HTR-8/SVneo (cell line): ENCODE results near the gene CSRP1.
"Not testable (repeated sequence)": the region's sequence is repeated elsewhere in the genome, so short reads cannot be mapped to it uniquely, and the experiment has no call there.

Experiments
- DNase-seq: peaks from one replicate; pipeline ENCODE4 v3.0.0; 2011; ENCODE audit warnings: low spot score, mixed read lengths; ENCODE audit not compliant: insufficient read length
- FAIRE-seq: peaks from 2 replicates; lab custom pipeline; 2011; peaks lifted over from hg19 to GRCh38; lab: Jason Lieb, UNC

The CSRP1 gene

DNA sequence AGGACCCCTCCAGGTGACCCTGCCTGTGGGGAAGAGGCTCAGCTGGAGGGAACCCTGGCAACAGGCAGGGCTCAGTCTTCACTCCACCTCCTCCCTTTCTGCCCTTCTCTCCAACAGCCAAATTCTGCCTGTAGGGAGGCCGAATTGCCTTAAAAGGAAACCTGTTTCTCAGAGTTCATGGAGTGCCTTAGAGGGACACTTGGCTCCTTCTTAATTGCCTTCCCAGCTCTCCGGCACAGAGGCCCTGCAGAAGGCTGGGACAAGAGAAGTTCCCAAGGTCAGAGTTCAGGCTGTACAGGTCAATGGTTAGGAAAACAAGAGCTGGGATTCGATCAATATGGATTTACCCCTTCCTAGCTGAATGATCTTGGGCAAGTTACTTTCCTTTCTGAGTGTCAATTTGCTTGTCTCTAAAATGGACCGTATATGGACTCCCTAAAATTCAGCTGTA, 6.2 kb downstream of the CSRP1 start:
- DNase-seq (no peak), FAIRE-seq (no peak)

DNA sequence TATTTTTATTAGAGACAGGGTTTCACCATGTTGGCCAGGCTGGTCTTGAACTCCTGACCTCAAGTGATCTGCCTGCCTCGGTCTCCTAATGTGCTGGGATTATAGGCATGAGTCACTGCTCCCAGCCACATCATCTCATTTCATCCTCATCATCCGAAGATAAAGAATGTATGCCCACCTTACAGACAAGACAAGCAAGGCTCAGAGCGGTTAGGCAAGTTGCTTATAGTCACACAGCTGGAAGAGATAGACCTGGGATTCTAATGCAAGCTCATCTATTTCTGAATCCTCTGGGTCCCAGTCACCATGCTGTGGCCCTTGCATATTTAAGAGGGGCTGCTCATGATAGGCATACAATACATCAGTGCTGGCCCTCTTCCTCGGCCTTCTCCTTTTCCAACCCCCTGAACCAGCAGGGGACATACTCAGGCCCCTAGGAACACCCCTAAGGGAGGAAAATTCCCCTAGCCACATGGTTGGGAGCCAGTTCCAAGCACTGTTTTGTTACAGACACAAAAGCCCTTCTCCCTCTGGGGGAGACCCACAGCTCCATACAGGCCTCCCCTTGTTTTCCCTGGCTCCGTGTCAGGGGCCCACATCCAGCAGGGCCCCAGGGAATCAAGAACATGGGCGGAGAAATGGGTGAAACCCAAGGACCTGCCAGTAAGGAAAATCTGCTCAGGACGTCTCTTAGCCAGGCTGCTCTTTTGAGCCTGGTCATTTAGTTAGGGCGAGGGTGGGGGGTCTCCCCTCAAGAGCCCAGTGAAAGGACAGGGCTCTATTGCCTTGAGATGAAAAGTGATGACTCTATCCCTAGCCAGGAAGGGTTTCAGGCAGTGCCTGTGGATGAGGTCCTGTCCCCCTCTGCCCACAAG, 6.9 kb downstream of the CSRP1 start:
- FAIRE-seq (no peak), DNase-seq (no peak)

DNA sequence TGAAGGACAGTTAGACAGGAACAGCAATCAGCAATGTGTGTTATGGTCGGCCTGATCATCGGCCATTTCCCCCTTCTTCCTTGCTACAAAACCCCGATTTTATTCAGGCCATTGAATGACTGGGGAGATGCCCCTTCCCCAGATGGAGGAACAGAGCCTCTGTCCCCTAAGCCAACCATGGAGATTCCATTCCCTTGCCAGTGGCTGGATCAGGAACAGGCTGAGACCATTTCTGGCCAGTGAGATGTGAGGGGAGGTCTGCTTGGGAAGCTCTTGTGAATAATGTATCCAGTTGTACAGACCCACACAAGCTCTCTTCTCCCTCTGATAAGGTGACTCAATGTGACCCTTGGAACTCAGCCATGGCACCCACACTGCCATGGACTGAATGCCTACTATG, 7.7 kb downstream of the CSRP1 start:
- FAIRE-seq (no peak), DNase-seq (no peak)

DNA sequence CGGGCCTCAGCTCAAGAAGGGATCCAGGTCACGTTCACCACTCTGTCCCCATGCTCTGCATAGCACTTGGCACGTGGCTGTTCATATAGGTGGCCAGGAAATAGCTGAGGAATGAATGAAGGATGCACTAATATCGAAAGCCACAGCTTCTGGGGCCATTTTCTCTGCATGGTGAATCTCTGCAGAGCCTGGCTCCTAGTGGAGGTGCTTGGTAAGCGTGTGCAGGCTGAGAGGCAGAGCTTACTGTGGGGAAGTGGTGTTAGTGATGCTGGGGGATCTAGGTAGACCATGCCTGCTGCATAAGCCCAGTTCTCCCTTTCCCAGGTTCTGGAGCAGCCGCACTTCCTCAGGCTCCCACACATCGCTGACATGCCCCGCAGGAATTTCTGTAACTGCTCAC, 8.3 kb downstream of the CSRP1 start:
- FAIRE-seq (no peak), DNase-seq (no peak)

DNA sequence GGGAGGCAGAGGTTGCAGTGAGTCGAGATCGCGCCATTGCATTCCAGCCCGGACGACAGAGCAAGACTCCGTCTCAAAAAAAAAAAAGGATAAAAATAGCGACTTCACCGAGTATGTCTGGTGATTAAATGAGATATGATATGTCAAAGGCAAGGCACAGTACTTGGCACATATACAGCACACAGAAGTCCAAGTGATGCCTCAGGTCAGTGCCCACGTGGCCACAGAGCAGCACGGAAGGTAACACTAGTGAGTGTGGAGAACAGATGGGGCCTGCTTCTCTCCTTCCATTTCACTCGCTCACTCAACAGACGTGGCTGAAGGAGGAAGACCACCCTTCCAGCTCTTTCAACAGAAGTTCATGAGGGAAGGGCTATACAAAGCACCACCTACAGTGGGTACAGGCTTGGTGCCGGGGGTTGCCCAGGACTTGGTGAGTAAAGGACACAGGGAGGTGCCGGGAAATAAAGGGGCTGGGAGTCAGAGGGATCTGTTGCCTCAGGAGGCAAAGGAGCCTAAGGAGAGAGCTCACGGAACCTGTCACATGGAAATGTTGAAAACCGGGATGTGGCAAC, 8.9 kb downstream of the CSRP1 start:
- FAIRE-seq: no peak
- DNase-seq: no peak

DNA sequence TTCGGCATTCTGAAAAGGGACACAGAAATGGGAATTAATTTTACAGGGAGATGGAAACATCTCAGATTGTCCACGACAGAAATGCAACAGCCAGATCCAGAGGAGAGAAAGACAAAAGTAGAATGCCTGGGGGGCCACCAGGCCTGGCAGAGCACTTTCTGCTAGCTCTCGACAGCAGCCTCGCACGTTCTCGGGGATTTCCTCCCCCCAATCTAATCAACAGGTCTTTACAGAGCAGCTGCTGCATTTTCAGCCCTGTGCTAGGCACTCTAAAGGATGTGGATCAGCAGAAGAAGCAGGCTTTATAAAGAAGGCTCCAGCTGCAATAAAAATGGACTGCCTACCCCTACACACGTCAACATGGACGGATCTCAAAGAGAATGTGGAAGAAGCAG, 10.6 kb downstream of the CSRP1 start:
- FAIRE-seq (no peak), DNase-seq (no peak)

DNA sequence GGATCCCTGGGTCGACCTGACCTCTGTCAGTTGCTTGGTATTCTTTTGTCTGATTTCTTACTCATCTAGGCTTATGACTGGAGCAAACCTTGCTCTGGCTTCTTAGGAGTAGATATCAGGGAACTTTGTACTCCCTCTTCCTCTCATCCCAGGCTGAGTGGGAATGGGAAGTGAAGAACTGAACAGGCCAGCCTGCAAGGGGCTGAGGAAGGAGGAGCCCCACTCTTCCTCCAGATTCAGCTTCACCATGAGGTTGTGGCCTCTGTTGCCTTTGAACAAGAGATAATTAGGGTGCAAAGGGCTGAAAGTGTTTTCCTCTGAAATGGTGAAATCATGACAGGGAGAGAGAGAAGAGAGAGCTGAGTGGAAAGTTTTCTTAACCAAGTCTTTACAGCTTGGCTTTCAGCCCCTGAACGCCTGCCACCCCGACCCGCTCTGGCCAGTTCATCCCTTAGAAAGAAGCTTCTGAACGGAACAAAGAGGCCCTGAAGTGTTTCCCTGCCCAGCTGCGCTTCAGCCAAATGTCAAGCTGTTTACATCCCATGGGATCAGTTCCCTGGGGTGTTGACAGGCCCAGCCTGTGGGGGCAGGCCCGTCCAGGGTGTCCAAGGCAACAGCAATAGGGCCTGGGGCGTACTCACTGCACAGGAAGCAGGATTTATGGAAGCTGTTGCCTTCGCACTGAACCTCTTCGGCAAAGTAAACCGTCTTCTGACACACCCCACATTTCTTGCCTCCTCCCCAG, 11.2 kb downstream of the CSRP1 start:
- FAIRE-seq: peak; percentile 64

DNA sequence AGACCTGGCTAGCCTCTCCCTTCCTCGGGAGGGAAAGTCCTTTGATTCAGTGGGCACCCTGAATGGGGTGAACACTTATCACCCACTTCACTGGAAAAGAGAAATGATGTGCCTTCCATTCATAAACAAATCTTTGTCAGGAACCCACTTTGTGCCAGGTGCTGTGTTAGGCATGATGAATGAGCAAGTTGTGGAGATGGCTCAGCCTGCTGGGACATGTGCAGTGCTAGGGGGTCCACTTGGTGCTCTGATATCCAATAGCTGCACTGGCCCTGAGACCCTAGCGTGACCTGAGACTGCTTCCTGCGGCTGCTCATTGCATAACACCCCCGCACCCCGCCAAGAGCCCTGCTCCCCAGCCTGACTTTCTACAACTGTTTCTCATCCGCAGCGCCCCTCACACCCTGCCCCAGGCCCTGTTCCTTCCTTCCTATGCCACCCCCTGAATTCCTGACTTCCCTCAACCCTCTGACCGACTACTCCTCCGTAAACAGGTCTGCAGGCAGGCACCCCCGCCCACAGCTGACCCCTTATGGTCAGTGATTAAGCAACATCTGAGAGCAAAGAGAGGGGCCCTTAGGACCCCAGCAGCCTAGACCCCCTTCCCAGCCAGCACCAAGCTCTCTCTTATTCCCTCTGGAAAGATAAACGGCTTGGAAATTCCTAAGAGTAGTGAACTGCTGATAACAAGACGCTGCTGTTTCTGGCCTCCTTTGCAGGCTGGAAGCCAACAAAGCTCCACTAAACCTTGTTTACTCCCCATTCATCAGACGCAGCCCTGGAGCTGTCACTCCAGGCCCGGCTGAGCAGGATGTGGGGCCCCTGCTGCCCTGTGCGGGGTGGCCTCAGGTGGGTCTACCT, 12.9 kb downstream of the CSRP1 start:
- FAIRE-seq: peak; percentile 57
- no peak for DNase-seq

More for the DNA sequence above, 11.2 kb downstream of the CSRP1 start:
- no peak for DNase-seq

DNA sequence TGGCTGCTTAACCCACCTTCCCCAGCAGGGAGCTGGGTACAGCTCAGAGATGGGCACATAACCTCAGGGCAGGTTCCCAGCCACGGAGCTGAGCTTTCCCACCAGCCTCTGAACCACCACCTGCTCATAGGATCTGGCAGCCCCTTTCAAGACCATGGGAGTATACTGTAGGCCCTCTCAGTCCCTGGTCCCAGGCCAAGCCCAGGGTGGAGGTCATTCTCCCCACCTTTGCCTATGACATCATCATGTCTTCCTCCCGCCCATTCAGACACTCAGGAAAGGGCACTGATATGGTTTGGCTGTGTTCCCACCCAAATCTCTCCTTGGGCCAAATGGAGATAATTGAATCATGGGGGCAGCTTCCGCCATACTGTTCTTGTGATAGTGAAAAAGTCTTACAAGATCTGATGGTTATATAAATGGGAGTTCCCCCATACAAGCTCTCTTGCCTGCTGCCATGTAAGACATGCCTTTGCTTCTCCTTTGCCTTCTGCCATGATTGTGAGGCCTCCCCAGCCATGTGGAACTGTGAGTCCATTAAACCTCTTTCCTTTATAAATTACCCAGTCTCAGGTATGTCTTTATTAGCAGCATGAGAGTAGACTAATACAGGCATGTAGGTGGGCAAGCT, 13.8 kb downstream of the CSRP1 start:
- not testable (repeated sequence) for FAIRE-seq, DNase-seq

DNA sequence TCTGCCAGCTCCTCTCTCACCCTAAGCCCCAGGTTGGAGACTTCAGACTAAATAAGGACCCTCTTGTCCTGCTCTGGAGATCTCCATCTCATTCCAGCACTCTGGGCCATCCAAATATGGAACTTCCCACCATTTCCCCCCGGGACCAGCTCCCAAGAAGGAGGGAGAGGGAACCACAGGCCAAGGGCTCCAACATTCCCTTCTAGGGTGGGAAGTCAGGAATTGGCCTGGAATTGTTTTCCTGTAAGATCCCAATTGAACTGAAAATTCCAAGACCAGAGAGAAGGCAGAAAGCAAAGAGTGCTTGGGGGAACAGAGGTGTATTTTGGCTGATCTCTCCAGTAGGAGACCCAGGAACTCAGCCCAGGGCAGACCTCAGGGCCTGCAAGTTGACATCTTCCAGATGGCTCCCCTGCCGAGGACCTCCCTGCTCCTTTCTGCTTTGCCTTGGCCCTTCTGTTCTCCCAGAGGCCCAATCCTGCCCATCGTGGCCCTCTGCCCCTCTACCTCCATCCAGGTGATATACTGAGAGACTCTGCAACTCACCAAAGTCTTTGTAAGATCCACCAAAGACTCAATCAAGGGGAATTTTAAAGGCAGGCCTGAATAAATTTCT, 14.9 kb downstream of the CSRP1 start:
- DNase-seq (no peak), FAIRE-seq (no peak)

DNA sequence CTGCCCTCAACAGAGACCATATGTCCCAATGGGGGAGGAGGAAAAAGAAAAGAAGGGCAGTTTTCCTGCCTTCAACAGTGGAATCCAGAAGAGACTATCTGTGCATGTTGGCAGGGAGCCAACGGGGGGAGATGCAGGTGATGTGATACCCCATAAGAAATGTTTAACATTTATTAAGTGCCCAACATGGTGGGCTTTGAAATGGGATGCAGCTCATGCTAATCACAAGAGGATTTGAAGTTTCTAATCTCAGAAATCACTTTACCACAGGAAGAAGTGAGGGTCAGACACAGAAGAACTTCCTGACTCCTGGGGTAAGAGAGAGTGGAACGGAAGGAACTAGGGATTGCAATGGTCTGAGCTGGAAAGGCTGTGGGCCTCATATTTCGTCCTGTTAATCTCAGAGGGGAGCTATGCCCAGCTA, 16.2 kb downstream of the CSRP1 start:
- FAIRE-seq: no peak
- DNase-seq: no peak

DNA sequence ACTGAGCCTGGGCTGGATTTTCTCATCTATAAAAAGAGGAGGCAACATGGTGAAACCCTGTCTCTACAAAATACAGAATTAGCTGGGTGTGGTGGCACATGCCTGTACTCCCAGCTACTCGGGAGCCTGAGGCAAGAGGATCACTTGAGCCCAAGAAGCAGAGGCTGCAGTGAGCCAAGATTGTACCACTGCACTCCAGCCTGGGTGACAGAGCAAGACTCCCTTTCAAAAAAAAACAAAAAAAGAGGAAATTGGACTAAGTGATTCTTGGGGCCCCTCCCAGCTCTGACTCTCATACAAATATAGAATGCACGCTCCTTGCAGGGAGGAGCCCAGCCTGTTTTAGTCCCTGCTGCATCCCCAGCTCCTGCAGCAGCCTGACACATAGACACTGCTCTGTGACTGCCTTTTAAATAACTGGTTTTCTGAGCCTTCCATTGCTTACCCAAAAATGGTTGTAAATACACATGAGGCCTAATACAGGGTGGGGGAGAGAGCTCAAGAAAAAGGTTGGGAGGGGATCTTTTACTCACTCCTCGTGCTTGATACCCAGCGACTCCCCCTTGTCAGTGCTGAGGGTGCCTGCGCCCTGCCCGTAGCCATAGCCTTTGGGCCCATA, 17.2 kb downstream of the CSRP1 start:
- no peak for DNase-seq

DNA sequence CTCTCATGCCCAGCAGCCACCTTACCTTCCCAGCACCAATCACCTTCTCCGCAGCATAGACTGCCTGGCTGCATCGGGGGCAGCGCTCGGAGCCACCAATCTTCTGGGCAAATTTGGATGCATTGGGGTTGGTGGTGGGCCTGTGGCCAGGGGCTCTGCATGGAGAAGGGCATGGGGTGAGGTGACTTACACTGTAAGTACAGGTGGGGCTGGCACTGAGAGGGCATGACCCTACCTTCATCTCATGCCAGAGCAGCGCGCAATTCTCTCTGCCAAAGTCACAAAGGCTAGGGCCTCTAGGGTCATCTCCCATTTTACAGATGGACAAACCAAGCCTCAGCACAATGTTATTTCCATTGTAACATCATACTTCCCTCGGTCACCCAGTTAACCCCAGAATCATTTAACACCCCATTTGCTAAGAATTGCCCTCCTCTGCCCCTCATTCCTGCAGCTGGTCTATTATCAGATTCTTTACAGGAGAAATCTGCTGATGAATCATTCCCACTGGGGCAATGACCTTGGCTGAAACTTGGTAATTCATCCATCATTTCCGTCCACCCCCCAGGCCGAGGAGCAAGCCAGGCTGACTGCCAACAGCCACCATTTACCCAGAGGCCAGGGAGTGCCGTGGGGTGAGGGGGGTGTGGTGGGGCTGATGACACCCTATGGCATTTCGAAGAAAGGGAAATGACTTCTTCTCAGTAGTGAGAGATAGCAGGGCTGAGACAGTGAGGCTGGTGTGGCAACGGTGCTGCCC, 17.9 kb downstream of the CSRP1 start:
- peak; percentile 92 for DNase-seq
- peak; percentile 96 for FAIRE-seq

More for the DNA sequence above, 17.2 kb downstream of the CSRP1 start:
- FAIRE-seq: no peak

DNA sequence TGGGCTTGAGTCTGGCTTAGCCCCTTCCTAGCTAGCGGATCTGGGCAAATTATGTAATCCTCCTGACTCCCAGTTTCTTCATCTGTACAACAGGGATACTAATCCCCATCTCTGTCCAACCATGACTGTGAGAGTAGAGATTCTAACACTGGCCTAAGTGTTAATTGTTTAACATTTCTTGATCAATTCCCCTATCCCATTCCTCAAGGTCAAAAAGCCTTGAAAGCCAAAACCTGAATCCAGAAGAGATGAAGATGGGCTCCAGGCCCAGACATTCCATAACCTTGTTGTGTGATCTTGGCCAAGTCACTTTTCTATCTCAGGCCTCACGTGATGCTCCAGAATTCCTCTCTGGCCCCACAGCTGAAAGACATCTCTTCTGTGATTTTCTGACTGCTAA, 19.2 kb downstream of the CSRP1 start:
- DNase-seq: no peak
- no peak for FAIRE-seq

DNA sequence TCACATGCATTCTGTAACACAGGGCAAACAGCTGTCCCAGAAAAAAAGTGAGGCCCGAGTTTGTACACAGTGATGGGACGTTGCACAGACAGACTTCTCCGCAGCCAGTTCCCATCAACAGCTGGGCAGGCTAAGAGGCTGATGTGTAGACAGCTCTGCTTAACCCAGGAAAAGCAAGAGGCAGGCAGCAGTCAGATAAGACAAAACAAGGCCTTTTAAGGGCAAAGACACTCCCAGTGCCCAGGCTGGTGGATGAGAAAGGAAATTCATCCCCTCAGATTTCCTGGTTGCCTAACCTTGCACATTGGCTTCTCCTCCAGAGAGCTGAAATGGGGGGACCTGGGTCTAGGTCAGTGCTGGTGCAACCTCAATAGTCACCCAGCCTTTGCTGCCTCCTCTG, 20.7 kb downstream of the CSRP1 start:
- no peak for DNase-seq
- no peak for FAIRE-seq

DNA sequence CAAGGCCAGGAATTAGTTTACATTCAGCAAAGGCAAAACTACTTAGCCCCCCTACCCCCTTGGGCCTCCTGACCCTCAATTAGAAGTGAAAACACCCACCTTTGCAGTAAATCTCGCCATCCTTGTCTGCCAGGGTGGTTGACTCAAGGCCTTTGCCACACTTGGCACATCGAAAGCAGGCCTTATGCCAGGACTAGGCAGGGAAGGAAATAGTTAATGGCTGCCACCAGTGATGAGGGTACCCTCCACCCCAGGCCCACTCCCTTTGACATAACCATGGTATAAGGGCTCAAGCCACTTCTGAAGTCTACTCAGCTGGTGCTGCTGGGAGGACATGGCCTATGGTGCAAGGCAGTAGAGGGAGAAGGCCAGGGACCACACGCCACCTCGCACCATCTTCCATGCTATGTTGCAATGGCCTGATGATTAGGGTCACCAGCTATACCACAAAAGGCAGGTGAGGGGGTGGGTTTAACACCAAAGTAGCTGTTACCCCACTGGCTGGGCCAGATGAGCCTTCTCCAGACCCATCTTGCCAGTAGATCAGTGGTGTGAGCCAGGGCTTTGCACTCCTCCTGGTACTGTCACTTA, 21.6 kb downstream of the CSRP1 start:
- DNase-seq: no peak
- no peak for FAIRE-seq

DNA sequence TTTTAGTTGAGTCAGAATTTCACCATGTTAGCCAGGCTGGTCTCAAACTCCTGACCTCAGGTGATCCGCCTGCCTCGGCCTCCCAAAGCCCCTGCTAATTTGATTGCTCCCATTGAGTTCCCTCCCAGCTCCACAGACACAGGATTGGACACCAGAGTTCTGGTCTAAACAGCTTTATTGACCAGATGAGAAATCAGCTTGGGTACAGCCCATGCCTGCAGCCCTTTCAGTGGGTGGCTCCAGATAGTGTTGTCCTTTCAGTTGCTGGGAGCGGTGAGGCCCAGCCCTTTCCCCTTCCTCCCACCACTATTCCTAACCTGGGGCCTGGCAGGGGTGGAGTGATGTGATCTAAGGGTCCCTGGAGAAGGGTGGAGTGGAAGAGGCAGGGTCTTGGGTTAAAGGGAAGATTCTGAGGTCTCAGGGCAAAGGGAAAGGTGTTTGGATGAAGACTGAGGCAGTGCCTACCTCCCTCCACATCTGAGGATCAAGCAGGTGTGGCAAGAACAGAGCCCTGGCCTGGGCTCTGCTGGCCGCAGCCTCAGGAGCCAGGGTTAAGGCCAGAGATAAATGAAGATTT, 23.5 kb downstream of the CSRP1 start:
- no peak for FAIRE-seq

More for the DNA sequence above, 23.5 kb downstream of the CSRP1 start:
- DNase-seq: no peak
